IMR-90 (cell line): ENCODE measurements around the gene MBTPS2. TPM values are rescaled to one million over a fixed set of nuclear protein-coding genes. Genes with fewer than 3 reads are reported as not detected.
"Not testable (repeated sequence)": the region's sequence is repeated elsewhere in the genome, so short reads cannot be mapped to it uniquely, and the experiment has no call there.

Experiments
- ATAC-seq: fragments of 200-7000 bp; cut with Tn5 transposase; 2 replicates; pipeline ENCODE4 v1.9.1; 2020; ENCODE audit warnings: low read depth, mild to moderate bottlenecking, moderate library complexity
- BruUV-seq: library from RNA; stranded (reverse); fragments of 400-500 nt; replicated peaks from 2 replicates; lab custom pipeline; 2021; lab: Mats Ljungman, UMichigan
- CTCF ChIA-PET: fragments of 300-600 bp; formaldehyde crosslinking; extraction: SDS; loops from one replicate; lab custom pipeline; 2021; ENCODE audit warnings: antibody characterized with exemption; lab: Yijun Ruan, JAX
- POLR2A ChIA-PET: fragments of 300-600 bp; sonication (Branson Sonifier 250); formaldehyde crosslinking; loops from one replicate; lab custom pipeline; 2022; ENCODE audit warnings: antibody characterized with exemption; ENCODE audit not compliant: unreplicated experiment; lab: Charles Lee
- DNase-seq: peaks from one replicate; pipeline ENCODE4 v3.0.0; 2013
- H2AFZ ChIP-seq: replicated peaks from 2 replicates; pipeline ENCODE3; 2013; ENCODE audit warnings: low read length, mild to moderate bottlenecking; ENCODE audit not compliant: poor library complexity
- H2AK5ac ChIP-seq: 2 replicates; pipeline ENCODE4 v1.6.1; 2013; ENCODE audit warnings: low read depth, low read length, inconsistent platforms
- H2AK9ac ChIP-seq: replicated peaks from 2 replicates; pipeline ENCODE3; 2013; ENCODE audit warnings: mild to moderate bottlenecking, low read depth, low read length, moderate library complexity; ENCODE audit not compliant: poor library complexity
- H2BK120ac ChIP-seq: 2 replicates; pipeline ENCODE4 v1.6.1; 2013; ENCODE audit warnings: low read depth, low read length, inconsistent platforms
- H2BK15ac ChIP-seq: 3 replicates; pipeline ENCODE4 v1.6.1; 2013; ENCODE audit warnings: low read depth, low read length, inconsistent platforms
- H2BK20ac ChIP-seq: 2 replicates; pipeline ENCODE4 v1.6.1; 2013; ENCODE audit warnings: low read depth, mild to moderate bottlenecking, inconsistent platforms, low read length, moderate library complexity
- H2BK5ac ChIP-seq: 2 replicates; pipeline ENCODE4 v1.6.1; 2013; ENCODE audit warnings: mild to moderate bottlenecking, low read depth, low read length, inconsistent platforms; ENCODE audit not compliant: poor library complexity, severe bottlenecking
- H3K14ac ChIP-seq: replicated peaks from 2 replicates; pipeline ENCODE4 v1.6.1; 2013; ENCODE audit warnings: low read depth, low read length, inconsistent platforms
- H3K18ac ChIP-seq: 2 replicates; pipeline ENCODE4 v1.6.1; 2013; ENCODE audit warnings: low read depth, low read length, control low read depth
- H3K23ac ChIP-seq: 2 replicates; pipeline ENCODE4 v1.6.1; 2013; ENCODE audit warnings: low read depth, low read length, inconsistent platforms
- H3K27ac ChIP-seq: 2 replicates; pipeline ENCODE4 v1.5.1; 2013; ENCODE audit warnings: mild to moderate bottlenecking, control low read depth, low read length; ENCODE audit not compliant: insufficient read depth
- H3K27me3 ChIP-seq: 2 replicates; pipeline ENCODE4 v1.6.1; 2013; ENCODE audit warnings: low read length; ENCODE audit not compliant: control insufficient read depth, insufficient read depth
- H3K36me3 ChIP-seq: 2 replicates; pipeline ENCODE4 v1.6.1; 2013; ENCODE audit warnings: low read length, mixed read lengths; ENCODE audit not compliant: control insufficient read depth, insufficient read depth
- H3K4ac ChIP-seq: 2 replicates; pipeline ENCODE4 v1.6.1; 2013; ENCODE audit warnings: low read depth, low read length, inconsistent platforms
- H3K4me1 ChIP-seq: 2 replicates; pipeline ENCODE4 v1.6.1; 2013; ENCODE audit warnings: low read length, mixed read lengths; ENCODE audit not compliant: control insufficient read depth, insufficient read depth
- H3K4me2 ChIP-seq: 2 replicates; pipeline ENCODE4 v1.6.1; 2013; ENCODE audit warnings: low read depth, mild to moderate bottlenecking, control low read depth, low read length, moderate library complexity
- H3K4me3 ChIP-seq: 2 replicates; pipeline ENCODE4 v1.5.1; 2013; ENCODE audit warnings: low read depth, mild to moderate bottlenecking, control low read depth, low read length, moderate library complexity; ENCODE audit not compliant: insufficient read depth
- H3K56ac ChIP-seq: 2 replicates; pipeline ENCODE4 v1.6.1; 2013; ENCODE audit warnings: low read length, inconsistent platforms; ENCODE audit not compliant: insufficient read depth; ENCODE audit errors: extremely low read depth
- H3K79me1 ChIP-seq, 2 experiments: 2 replicates each; pipeline ENCODE4 v1.6.1; 2013; ENCODE audit warnings: low read length in 2 of 2, inconsistent platforms in 1 of 2, low read depth in 1 of 2
- H3K9ac ChIP-seq: 2 replicates; pipeline ENCODE4 v1.6.1; 2013; ENCODE audit warnings: low read depth, low read length, control low read depth
- H3K9me1 ChIP-seq: 2 replicates; pipeline ENCODE4 v1.6.1; 2013; ENCODE audit warnings: low read length, inconsistent platforms; ENCODE audit not compliant: insufficient read depth
- H3K9me3 ChIP-seq: 2 replicates; pipeline ENCODE4 v1.6.1; 2013; ENCODE audit warnings: low read length; ENCODE audit not compliant: control insufficient read depth, insufficient read depth
- H4K20me1 ChIP-seq: 2 replicates; pipeline ENCODE4 v1.6.1; 2013; ENCODE audit warnings: low read length, inconsistent platforms; ENCODE audit not compliant: insufficient read depth
- H4K5ac ChIP-seq: 2 replicates; pipeline ENCODE4 v1.6.1; 2013; ENCODE audit warnings: mild to moderate bottlenecking, low read depth, low read length, control low read depth
- H4K8ac ChIP-seq, 2 experiments: 2 replicates each; pipeline ENCODE4 v1.6.1; 2013; ENCODE audit warnings: low read depth in 2 of 2, low read length in 2 of 2, control low read depth in 1 of 2, inconsistent platforms in 1 of 2
- H4K91ac ChIP-seq: 2 replicates; pipeline ENCODE4 v1.6.1; 2013; ENCODE audit warnings: low read depth, low read length, inconsistent platforms; ENCODE audit not compliant: insufficient read depth
- MXI1 ChIP-seq: IDR thresholded peaks from 2 replicates; pipeline ENCODE4 v1.6.1; 2012; ENCODE audit warnings: low read depth, mild to moderate bottlenecking, low read length, moderate library complexity, borderline replicate concordance
- WGBS, 2 experiments: methylation state at CpG; one replicate each; pipeline versions ENCODE4 v1.1.5 to v1.1.7; 2013; ENCODE audit warnings: missing lambda C conversion rate in 2 of 2; ENCODE audit not compliant: insufficient read length in 1 of 2; ENCODE audit errors: extremely low coverage in 2 of 2; 5-methylcytosine and 5-hydroxymethylcytosine counted together
- dilution Hi-C: fragments of 300-500 bp; cut with HindIII; formaldehyde crosslinking; loops from one replicate; pipeline ENCODE4 v1.14.3; 2018; ENCODE audit warnings: low sequenced_read_pairs; ENCODE audit not compliant: unreplicated experiment
- in situ Hi-C: fragments of 300-500 bp; cut with MboI; formaldehyde crosslinking; loops from 3 replicates; pipeline ENCODE4 v1.14.3; 2019; ENCODE audit warnings: low sequenced_read_pairs, inconsistent platforms, mixed read lengths
- intact Hi-C: fragments of 100-400 bp; cut with micrococcal nuclease; formaldehyde crosslinking; loops from 2 replicates; pipeline ENCODE4 v1.10.0; 2022
- polyA plus RNA-seq, 3 experiments: library from polyadenylated mRNA; depleted of rRNA; stranded (reverse); fragments of >200 nt; gene quantifications; 2 replicates each; pipeline ENCODE4 v1.2.3, GENCODE V29; 2012; ENCODE audit warnings: low replicate concordance in 1 of 3
- total RNA-seq: library from RNA; depleted of rRNA; stranded (reverse); fragments of >200 nt; gene quantifications from 2 replicates; pipeline ENCODE4 v1.2.3, GENCODE V29; 2012

MBTPS2 gene
- total and polyA plus RNA-seq, 2 of the 4 experiments (the other 2 are of a cell fraction): 4.7 to 12.4 TPM

- ATAC-seq: peak; percentile 61
- Histone ChIP-seq H4K91ac (no peak overlapping the region), H3K4me3 (no peak overlapping the region), H3K56ac (no peak overlapping the region), H2BK5ac (peak overlapping the region; percentile 62), H3K4me2 (peak overlapping the region; percentile 67; the same call in 1 of the 2 replicates), H2BK20ac (no peak overlapping the region), H3K27ac (peak overlapping the region; percentile 52; the same call in 1 of the 2 replicates), H3K79me1 (no peaks in the 10 kb centered on the region; a peak in 1 of 4 replicates), H2AFZ (no peak overlapping the region), H2AK5ac (peak overlapping the region; percentile 82; the same call in 1 of the 2 replicates), H3K36me3 (no peaks in the 10 kb centered on the region), H3K18ac (0 out of 2 replicates have a peak overlapping the region, but pooled peaks have one; percentile 72), H3K9me1 (no peaks in the 10 kb centered on the region), H4K20me1 (no peaks in the 10 kb centered on the region), H3K9me3 (no peaks in the 10 kb centered on the region), H2BK15ac (peak overlapping the region; percentile 28; the same call in 1 of the 3 replicates), H4K8ac (peak overlapping the region in 1 of 2 experiments; percentile 47; a peak in 1 of 4 replicates), H2AK9ac (no peak overlapping the region), H3K9ac (no peak overlapping the region; the same call in 1 of the 2 replicates), H3K4me1 (peaks cover 4% of the 10 kb centered on the region), H2BK120ac (no peak overlapping the region), H3K14ac (no peak overlapping the region), H3K4ac (0 out of 2 replicates have a peak overlapping the region, but pooled peaks have one; percentile 35), H3K23ac (0 out of 2 replicates have a peak overlapping the region, but pooled peaks have one; percentile 59), H4K5ac (peak overlapping the region; percentile 72; the same call in 1 of the 2 replicates), H3K27me3 (peaks cover 2% of the 10 kb centered on the region; the same call in 1 of the 2 replicates)
- in situ Hi-C loops (no loop called here), dilution Hi-C loops (no loop called here), intact Hi-C loops (no loop called here)
- DNase-seq: peak; percentile 46
- POLR2A ChIA-PET: no interaction called here
- no TSS peak for BruUV-seq
- WGBS, 2 experiments: 80% methylated on average over 1 of the region's 4 CpGs; no CpG with 5 or more reads in 1 of the 2 experiments
- CTCF ChIA-PET: no interaction called here
- TF ChIP-seq MXI1: no peak
Observed at GRCh38 chrX:21873063-21873775, 33.8 kb downstream of the MBTPS2 start.

DNA sequence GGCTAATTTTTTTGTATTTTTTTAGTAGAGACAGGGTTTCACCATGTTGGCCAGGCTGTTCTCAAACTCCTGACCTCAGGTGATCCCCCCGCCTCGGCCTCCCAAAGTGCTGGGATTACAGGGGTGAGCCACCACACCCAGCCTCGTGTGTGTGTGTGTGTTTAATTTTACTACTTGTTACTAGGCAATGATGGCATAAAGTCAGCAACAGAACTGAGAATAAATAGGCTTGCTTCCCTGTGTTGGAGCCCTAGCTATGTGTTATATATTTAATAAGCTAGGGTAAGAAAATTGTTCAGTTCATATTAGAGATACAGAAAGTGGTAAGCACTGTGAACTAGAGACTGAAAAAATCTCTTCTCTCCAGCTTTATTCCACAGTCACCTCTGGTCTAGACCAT, 34.8 kb downstream of the MBTPS2 start:
- H3K27ac ChIP-seq, H3K14ac ChIP-seq, ATAC-seq, H2AK5ac ChIP-seq, H2BK5ac ChIP-seq, POLR2A ChIA-PET, H3K9me1 ChIP-seq, H3K9me3 ChIP-seq, H3K4me3 ChIP-seq, H4K20me1 ChIP-seq, H2BK120ac ChIP-seq, H4K8ac ChIP-seq, H2BK20ac ChIP-seq, in situ Hi-C loops, BruUV-seq, CTCF ChIA-PET, H3K18ac ChIP-seq, DNase-seq, H3K23ac ChIP-seq, H2AFZ ChIP-seq, H3K9ac ChIP-seq, H3K4ac ChIP-seq, H3K4me1 ChIP-seq, H2BK15ac ChIP-seq, dilution Hi-C loops, H3K27me3 ChIP-seq, H3K56ac ChIP-seq, H4K5ac ChIP-seq, H4K91ac ChIP-seq, H3K36me3 ChIP-seq, H3K4me2 ChIP-seq, H2AK9ac ChIP-seq, intact Hi-C loops, H3K79me1 ChIP-seq: not testable (repeated sequence)
- WGBS, 2 experiments: no CpG with 5 or more reads among the region's 3 CpGs
